Adipocyte (in vitro differentiated cells): ENCODE measurements around the gene SCUBE2.

ENCODE experiments used
- DNase-seq: peaks from one replicate; pipeline ENCODE4 v3.0.0-alpha.2; 2015; ENCODE audit warnings: low read depth
- H3K27me3 ChIP-seq: replicated peaks from 2 replicates; pipeline ENCODE4 v1.7.0; 2013; ENCODE audit warnings: mild to moderate bottlenecking, low read length, moderate library complexity; ENCODE audit not compliant: control insufficient read depth, insufficient read depth
- H3K36me3 ChIP-seq: 2 replicates; pipeline ENCODE4 v1.7.0; 2013; ENCODE audit warnings: low read length, mild to moderate bottlenecking, moderate library complexity; ENCODE audit not compliant: control insufficient read depth, insufficient read depth, severe bottlenecking
- H3K4me1 ChIP-seq: 2 replicates; pipeline ENCODE4 v1.7.0; 2013; ENCODE audit warnings: mild to moderate bottlenecking, low read length, moderate library complexity; ENCODE audit not compliant: control insufficient read depth, insufficient read depth
- H3K4me3 ChIP-seq: 2 replicates; pipeline ENCODE4 v1.7.0; 2013; ENCODE audit warnings: mild to moderate bottlenecking, low read length, moderate library complexity
- H3K9ac ChIP-seq: 2 replicates; pipeline ENCODE4 v1.7.0; 2013; ENCODE audit warnings: mild to moderate bottlenecking, low read length, moderate library complexity
- H3K9me3 ChIP-seq: 2 replicates; pipeline ENCODE4 v1.7.0; 2013; ENCODE audit warnings: mild to moderate bottlenecking, low read length, moderate library complexity; ENCODE audit not compliant: control insufficient read depth

The SCUBE2 gene

DNA sequence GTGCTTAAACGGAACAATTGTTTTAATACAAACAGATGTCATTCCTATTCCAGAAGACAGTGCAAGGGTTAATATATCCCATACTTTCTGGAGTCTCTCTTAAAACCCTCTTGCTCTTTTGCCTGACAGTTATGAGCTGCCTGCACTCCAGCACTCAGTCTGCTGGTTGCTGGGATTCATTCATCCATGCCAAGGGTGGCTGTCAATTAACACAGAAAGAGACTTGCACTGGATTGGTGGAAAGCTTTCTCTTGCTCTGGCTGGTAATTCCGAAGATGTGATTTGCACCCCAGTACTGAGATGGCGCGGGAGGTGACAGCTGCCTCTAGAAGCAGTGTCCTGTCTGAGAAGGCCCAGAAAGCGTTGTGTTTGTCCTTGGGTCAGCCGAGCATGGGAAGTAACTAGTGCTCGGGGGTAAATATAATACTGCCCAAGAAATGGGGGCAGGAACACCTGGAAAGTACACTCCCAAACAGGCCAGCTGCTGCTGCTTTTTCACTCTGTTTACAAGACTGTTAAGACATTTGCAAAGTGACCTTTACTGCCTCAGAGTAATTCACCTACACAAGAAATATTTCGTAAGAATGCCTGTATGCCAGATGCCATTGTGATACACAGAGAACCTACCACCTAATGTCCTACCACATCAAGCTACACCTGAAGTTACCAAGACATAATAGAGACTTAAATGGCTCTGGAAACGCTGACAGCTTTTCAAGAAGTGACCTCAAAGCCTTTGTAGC lies 20.5 kb downstream of the SCUBE2 start:
- H3K4me3 ChIP-seq: no peak overlapping the region
- H3K36me3 ChIP-seq: no peaks in the 10 kb centered on the region
- no peaks in the 10 kb centered on the region for H3K9me3 ChIP-seq
- DNase-seq: no peak
- no peaks in the 10 kb centered on the region for H3K27me3 ChIP-seq
- H3K4me1 ChIP-seq: no peaks in the 10 kb centered on the region
- H3K9ac ChIP-seq: no peak overlapping the region

DNA sequence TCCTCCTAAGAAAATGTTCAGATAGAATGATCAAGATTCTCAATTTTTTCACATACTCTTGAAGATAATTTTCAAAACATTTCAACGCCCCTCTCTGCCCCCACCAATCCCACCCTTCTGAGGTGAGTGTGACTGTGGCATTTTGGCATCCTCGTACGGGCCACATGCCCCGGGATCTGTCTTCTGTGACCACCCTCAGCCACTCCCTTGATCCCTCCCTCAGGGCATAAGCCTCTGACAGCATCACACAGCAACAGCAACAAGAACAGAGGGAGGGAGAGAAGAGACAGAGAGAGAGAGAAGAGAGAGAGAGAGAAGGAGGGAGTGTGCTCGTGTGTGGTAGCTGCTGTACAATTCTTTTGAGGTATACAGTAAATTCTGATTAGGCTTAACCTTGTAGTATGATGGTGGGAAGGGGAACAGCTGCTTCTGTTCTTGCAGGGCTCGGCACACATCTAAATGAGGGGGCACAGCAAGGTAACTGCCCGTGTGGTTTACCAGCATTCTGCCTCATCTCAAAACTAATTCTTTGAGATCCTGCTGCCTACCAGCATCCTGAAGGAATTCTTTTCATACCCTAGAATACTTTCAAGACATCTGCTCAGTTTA lies 21.4 kb downstream of the SCUBE2 start:
- Histone ChIP-seq H3K9me3 (no peaks in the 10 kb centered on the region), H3K27me3 (no peaks in the 10 kb centered on the region), H3K36me3 (no peaks in the 10 kb centered on the region), H3K9ac (no peak overlapping the region), H3K4me3 (no peak overlapping the region), H3K4me1 (peaks cover 5% of the 10 kb centered on the region)
- no peak for DNase-seq

DNA sequence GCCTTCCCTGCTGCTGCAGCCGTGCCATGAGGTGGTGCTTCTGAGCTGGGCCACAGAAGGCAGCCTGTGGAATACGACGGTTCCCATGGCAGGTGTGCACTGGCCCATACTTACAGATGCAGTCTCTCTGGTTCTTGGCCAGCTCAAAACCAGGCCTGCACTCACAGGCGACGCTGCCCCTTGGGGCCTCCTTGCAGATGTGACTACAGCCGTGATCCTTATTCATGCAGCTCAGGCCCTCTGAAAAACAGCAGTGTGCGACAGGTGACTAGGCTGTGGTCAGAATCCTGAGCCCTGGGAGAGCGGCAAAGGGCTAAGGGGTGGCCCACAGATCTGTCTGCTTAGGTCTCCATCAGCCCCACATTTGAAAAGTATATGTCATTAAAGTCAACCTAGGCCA lies 22.1 kb downstream of the SCUBE2 start:
- Histone ChIP-seq H3K9me3 (no peaks in the 10 kb centered on the region), H3K9ac (no peak overlapping the region), H3K4me1 (peaks cover 5% of the 10 kb centered on the region), H3K4me3 (no peak overlapping the region), H3K36me3 (no peaks in the 10 kb centered on the region), H3K27me3 (no peaks in the 10 kb centered on the region)
- DNase-seq: no peak

GRCh38 chr11:9066433-9066925 lies 24.9 kb downstream of the SCUBE2 start:
- no peaks in the 10 kb centered on the region for H3K9me3 ChIP-seq
- no peak for DNase-seq
- H3K36me3 ChIP-seq: no peaks in the 10 kb centered on the region
- peaks cover 5% of the 10 kb centered on the region for H3K4me1 ChIP-seq
- H3K9ac ChIP-seq: no peak overlapping the region
- no peak overlapping the region for H3K4me3 ChIP-seq
- H3K27me3 ChIP-seq: no peaks in the 10 kb centered on the region

- no peak overlapping the region for H3K9ac ChIP-seq
- no peak overlapping the region for H3K4me3 ChIP-seq
- no peaks in the 10 kb centered on the region for H3K9me3 ChIP-seq
These were observed 25.6 kb downstream of the SCUBE2 start for GRCh38 chr11:9065607-9066432.

DNA sequence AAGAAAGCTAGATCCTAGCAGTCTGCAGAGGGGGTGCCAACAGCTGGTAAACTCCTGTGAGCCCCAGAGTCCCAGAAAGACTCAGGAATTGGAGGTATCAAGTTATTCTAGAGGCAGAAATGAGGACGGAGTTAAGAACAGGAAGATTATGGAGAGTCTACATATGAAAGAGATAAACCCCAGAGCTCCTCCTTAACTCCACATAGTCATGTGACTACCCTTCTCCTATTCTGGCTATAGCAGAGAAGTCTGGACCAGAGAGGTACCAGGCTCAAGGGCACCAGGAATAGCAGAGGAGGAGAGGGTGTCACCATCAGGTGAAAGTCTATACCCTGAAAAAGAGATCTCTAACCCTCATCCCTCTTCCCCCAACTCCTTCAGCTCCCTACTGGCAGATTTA lies 29.6 kb downstream of the SCUBE2 start:
- Histone ChIP-seq H3K27me3 (no peaks in the 10 kb centered on the region), H3K36me3 (no peaks in the 10 kb centered on the region), H3K9ac (no peak overlapping the region), H3K9me3 (no peaks in the 10 kb centered on the region), H3K4me1 (peaks cover 11% of the 10 kb centered on the region), H3K4me3 (no peak overlapping the region)
- DNase-seq: no peak

More at GRCh38 chr11:9065607-9066432, 25.6 kb downstream of the SCUBE2 start:
- Histone ChIP-seq H3K27me3 (no peaks in the 10 kb centered on the region), H3K36me3 (no peaks in the 10 kb centered on the region), H3K4me1 (peaks cover 5% of the 10 kb centered on the region)
- DNase-seq: no peak

- Histone ChIP-seq H3K9me3 (no peaks in the 10 kb centered on the region), H3K9ac (no peak overlapping the region), H3K27me3 (no peaks in the 10 kb centered on the region), H3K4me1 (peaks cover 17% of the 10 kb centered on the region), H3K36me3 (no peaks in the 10 kb centered on the region), H3K4me3 (no peak overlapping the region)
- DNase-seq: no peak
These were observed 30.7 kb downstream of the SCUBE2 start for GRCh38 chr11:9060700-9061111.

GRCh38 chr11:9059406-9059805 lies 32.0 kb downstream of the SCUBE2 start:
- peaks cover 13% of the 10 kb centered on the region for H3K4me1 ChIP-seq
- no peak overlapping the region for H3K4me3 ChIP-seq
- H3K9ac ChIP-seq: no peak overlapping the region
- H3K9me3 ChIP-seq: no peaks in the 10 kb centered on the region
- no peaks in the 10 kb centered on the region for H3K27me3 ChIP-seq
- no peak for DNase-seq
- H3K36me3 ChIP-seq: no peaks in the 10 kb centered on the region

DNA sequence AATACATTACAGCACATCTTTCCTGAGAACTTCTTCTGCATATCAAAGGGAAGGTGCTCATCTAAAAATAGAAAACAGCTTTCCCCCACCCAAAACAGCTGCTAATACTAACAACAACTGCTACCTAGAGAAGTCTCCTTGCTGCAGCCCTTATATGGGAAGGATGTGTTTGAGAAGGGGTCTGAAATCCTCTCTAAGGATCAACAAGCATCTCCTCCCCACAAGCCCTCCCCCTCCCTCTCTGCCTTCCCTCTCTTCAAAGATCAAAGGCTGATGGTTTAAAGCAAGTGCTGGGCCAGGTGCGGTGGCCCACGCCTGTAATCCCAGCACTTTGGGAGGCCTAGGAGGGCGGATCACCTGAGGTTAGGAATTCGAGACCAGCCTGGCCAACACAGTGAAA lies 33.5 kb downstream of the SCUBE2 start:
- no peak for DNase-seq
- Histone ChIP-seq H3K36me3 (no peaks in the 10 kb centered on the region), H3K4me3 (no peak overlapping the region), H3K27me3 (no peaks in the 10 kb centered on the region), H3K9ac (no peak overlapping the region), H3K9me3 (no peaks in the 10 kb centered on the region), H3K4me1 (peaks cover 13% of the 10 kb centered on the region)

DNA sequence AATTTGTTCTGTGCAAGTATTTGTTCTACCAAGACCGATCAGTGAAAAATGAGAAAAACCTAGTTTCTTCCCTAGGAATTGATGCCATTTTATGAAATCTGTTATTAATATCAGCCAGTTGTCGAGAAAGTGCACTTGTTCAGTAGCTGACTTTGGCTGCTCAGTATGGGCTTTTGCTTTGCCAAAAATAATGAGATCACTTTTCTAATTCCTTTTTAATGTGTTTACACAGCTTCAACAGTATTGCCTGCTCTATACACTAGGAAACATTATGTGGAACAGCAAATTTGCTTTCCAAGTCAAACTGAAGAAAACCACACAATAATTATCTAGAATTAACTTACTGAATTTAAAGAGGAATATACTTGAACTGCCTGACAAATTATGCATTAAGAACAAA lies 34.4 kb downstream of the SCUBE2 start:
- H3K4me3 ChIP-seq: peak overlapping the region; percentile 27
- DNase-seq: peak; percentile 39
- H3K36me3 ChIP-seq: no peaks in the 10 kb centered on the region
- no peaks in the 10 kb centered on the region for H3K9me3 ChIP-seq
- H3K4me1 ChIP-seq: peaks cover 13% of the 10 kb centered on the region
- H3K27me3 ChIP-seq: no peaks in the 10 kb centered on the region
- H3K9ac ChIP-seq: peak overlapping the region; percentile 11

DNA sequence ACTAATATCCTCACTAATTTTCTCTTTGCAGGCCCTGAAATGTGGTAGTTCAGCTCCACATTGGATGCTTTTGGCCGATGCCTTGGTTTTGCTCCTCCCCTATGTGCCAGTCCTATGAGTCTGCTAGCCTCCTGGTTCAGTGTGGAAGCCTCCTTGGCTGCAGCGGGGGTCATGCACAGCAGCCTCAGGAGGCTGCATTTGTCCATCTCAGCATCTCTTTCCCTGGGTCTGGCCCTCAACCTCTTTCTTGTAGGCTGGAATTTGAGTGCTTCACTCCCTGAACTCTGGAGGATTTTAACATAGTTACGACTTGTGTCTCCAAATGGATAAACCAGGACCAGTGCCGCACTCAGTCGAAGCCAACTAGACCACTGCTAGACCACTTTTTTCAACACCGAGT lies 34.9 kb downstream of the SCUBE2 start:
- Histone ChIP-seq H3K4me3 (peak overlapping the region; percentile 27), H3K27me3 (peaks cover 3% of the 10 kb centered on the region), H3K9ac (peak overlapping the region; percentile 11), H3K9me3 (no peaks in the 10 kb centered on the region), H3K36me3 (no peaks in the 10 kb centered on the region), H3K4me1 (peaks cover 13% of the 10 kb centered on the region)
- DNase-seq: no peak
